Uterus (tissue), 2 donors: ENCODE data around the gene PTBP2.

ENCODE experiments used
- CTCF ChIP-seq, 4 experiments: fragments of 200-600 bp in 2 of 4; fragments of 450-650 bp in 2 of 4; sonication (generic) in 2 of 4; IDR thresholded peaks; one replicate each; pipeline ENCODE4 v1.5.1; 2016 to 2019; ENCODE audit warnings: antibody characterized with exemption in 4 of 4, mild to moderate bottlenecking in 2 of 4, moderate library complexity in 1 of 4
- POLR2A ChIP-seq, 2 donors: fragments of 450-650 bp; IDR thresholded peaks; one replicate each; pipeline ENCODE4 v1.6.1; 2016; ENCODE audit warnings: antibody characterized with exemption in 2 of 2, mild to moderate bottlenecking in 1 of 2, moderate library complexity in 1 of 2

- TF ChIP-seq CTCF (IDR thresholded peaks at IDR 0.05) = no peak
- no peak for TF ChIP-seq POLR2A (IDR thresholded peaks at IDR 0.05)
These were observed 103.6 kb downstream of the PTBP2 start for GRCh38 chr1:96825231-96825630.
